ENCODE results near the gene TPMT.
"Not testable (repeated sequence)": the region's sequence is repeated elsewhere in the genome, so short reads cannot be mapped to it uniquely, and the experiment has no call there.

TPMT gene

DNA sequence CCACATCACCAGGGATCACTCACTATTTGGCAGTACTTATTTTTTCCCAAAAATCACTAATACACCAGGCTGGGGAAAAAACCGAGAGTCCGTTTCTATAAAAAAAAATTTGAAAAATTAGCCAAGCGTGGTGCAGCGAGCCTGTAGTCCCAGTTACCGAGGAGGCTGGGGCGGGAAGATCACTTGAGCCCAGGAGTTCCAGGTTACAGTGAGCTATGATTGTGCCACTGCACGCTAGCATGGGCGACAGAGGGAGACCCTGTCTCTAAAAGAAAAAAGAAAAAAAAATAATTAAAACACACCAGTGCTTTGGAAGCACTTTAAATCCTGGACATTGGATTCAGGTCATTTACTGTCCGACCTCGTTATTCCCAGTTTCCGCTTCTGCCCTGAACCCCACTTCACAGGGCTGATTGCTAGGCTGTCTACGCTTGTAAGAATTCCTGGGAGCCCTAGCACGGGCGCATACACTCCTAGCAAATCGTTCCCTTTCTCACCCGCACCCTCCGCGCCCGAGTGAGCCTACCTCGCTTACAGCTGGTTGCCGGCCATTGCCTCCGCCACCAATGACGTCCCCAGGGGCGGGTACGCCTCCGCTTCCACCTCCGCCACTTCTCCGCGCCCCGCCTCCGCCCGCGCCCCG, at the start of gene TPMT:
Gene TPMT (minus strand): TSS at position 571 of the 643 bp plus-strand sequence. CDS start 5,950 bp downstream, outside the sequence.
- peak in 1 of 2 donors; percentile 7 for DNase-seq

DNA sequence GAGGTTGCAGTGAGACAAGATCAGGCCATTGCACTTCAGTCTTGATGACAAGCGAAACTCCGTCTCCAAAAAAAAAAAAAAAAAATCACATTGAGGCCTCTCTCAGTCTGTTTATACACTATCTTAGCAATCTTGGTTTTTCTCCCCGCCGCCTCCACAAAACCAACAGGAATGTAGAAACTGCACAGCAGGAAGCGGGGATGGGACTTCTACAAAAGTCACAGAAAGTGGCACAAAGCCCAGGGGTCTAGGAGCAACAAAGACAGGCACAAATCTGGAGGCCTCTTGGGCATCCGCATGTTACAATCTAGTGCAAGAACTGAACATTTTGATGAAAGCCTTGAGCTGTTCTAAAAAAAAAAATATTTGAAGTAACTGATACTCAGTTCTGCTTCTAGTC, 48.9 kb upstream of the TPMT start:
- DNase-seq, result no peak

- no peak for DNase-seq
Measured at GRCh38 chr6:18192026-18192425, 37.1 kb upstream of the TPMT start.

- DNase-seq, result no peak
Measured at GRCh38 chr6:18189196-18189595, 34.3 kb upstream of the TPMT start.

DNA sequence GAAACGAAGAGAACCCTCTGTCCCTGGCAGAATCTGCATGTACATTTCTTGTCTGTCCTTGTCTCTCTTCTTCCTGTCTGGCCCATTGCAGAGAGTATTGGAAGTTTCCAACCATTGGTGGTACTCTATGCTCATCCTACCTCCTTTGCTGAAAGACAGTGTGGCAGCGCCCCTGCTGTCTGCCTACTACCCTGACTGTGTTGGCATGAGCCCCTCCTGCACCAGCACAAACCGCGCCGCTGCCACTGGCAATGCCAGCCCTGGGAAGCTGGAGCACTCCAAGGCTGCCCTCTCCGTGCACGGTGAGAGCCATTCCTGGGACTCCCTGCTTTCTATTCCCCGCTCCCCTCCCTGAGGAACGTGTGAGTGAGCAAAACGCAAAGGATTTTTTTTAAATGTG, 32.8 kb upstream of the TPMT start:
- DNase-seq, result no peak

DNA sequence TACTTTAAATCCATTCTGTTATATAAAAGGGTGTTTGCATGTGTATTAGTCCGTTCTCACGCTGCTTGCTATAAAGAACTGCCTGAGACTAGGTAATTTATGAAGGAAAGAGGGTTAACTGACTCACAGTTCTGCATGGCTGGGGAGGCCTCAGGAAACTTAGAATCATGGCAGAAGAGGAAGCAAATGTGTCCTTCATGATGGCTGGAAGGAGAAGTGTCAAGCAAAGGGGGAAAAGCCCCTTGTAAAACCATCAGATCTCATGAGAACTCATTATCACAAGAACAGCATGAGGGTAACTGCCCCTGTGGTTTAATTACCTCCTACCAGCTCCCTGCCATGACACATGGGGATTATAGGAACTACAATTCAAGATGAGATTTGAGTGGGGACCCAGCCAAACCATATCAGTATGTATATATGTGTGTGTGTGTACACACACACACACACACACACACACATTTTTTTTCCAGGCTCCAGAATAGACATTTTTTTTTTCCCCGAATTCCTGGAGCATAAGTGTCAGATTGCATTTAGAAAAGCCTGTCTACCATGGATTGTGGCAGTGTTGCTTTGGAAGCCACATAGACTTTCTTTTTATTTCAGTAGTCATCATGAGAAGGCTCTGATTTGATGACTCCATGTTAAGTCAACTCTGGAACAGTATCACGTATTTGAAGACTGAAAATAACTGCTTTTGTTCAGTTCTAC, 31.8 kb upstream of the TPMT start:
- DNase-seq, result no peak

GRCh38 chr6:18186033-18186432, 31.2 kb upstream of the TPMT start:
- no peak for DNase-seq

DNA sequence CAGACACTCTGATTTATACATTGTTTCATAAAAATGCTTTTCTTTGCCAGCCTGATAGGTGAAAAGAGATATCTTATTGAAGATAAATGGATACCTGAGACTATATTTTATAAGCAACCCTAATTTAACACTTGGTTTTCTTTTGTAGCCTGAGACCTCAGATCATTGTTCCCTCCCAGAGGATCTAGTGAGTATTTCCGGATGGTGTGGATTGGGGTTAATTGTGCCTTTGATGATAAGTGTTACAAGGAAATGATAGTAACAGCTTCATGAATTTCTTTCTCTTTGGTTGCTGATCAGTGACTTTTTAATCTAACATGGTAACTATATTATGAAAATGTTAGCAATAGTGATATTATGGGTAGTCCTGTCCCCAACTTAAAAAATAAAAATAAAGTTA, 30.7 kb upstream of the TPMT start:
- no peak for DNase-seq

GRCh38 chr6:18183766-18184165, 28.9 kb upstream of the TPMT start:
- DNase-seq, result no peak

DNA sequence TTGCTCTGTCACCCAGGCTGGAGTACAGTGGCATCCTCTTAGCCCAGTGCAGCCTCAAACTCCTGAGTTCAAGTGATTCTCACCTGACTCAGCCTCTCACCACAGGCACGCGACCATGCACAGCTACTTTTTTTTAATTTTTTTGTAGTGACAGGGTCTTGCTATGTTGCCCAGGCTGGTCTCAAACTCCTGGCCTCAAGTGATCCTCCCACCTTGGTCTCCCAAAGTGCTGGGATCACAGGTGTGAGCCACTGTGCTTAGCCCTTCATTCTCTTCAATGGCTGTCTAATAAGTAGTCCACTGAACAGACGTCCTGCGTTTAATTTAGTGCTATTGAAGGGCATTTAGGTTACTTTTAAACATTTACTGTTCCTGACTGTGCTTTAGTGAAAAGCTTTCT, 27.7 kb upstream of the TPMT start:
- no peak for DNase-seq

- DNase-seq, result no peak
Measured at GRCh38 chr6:18179770-18180356, 25.0 kb upstream of the TPMT start.

DNA sequence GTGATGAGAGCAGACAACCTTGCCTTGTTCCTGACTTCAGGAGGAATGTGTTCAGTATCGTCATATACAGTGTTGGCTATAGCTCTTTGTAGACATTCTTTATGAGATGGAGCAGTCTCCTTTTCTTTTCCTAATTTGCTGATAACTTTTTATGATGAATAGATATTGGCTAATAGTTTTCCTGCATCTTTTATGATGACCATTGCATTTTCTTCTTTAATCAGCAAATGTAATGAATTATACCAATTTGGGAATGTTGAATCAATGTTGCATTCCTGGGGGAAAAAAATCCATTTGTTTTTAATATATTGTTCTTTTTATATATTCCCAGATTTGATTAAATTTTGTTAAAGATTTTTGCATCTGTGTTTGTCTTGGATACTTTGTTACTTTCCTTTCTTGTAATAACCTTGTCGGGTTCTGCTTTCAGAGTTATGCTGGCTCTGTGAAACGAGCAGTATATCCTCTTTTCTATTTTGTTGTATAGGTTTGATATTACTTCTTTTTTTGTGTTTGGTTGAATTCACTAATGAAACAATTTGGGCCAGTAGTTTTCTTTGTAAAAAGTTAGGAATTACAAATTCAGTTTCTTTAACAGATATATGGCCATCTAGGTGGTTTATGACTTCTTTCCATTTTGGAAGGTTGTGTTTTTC, 24.2 kb upstream of the TPMT start:
- DNase-seq, result no peak

GRCh38 chr6:18177286-18177965, 22.5 kb upstream of the TPMT start:
- DNase-seq, result no peak

DNA sequence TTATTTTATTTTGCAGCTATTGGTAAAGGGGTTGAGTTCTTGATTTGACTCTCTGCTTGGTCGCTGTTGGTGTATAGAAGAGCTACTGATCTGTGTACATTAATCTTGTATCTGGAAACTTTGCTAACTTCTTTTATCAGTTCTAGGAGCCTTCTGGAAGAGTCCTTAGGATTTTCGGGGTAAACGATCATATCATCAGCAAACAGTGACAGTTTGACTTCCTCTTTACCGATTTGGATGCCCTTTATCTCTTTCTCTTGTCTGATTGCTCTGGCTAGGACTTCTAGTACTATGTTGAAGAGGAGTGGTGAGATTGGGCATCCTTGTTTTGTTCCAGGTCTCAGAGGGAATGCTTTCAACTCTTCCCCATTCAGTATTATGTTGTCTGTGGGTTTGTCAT, 21.3 kb upstream of the TPMT start:
- not testable (repeated sequence) for DNase-seq

DNA sequence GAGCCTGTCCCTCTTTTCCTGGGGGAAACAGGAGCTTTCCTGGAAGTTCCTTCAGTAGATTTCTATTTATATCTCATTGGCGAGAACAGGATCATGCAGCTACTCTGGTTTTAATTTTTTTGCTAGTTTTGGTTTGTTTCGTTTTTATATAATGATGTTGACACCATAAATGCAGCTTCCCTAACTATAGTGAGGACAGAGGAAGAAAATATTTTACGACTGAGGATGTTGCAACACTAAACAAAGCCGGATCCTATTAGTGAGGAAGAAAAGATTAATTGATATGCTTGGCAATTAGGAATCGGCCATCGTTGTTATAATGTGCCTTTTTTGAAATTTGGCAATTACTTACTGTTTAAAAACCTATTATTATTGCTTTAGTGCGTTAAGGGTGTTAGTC, 17.0 kb upstream of the TPMT start:
- DNase-seq, result no peak

DNA sequence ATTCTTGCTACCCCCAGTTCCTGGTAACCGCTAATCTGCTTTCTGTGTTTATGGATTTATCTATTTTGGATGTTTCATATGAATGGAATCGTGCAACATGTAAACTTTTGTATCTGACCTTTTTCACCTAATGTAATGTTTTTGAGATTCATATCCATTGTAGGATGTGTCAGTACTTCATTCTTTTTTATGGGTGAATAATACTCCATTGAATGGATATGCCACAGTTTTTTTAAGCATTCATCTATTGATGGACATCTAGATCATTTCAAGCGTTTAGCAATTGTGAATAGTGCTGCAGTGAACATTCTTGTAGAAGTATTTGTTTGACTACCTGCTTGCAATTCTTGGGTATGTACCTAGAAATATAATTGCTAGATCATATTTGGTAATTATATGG, 13.4 kb upstream of the TPMT start:
- no peak for DNase-seq

- no peak for DNase-seq
Measured at GRCh38 chr6:18166312-18167036, 11.6 kb upstream of the TPMT start.

DNA sequence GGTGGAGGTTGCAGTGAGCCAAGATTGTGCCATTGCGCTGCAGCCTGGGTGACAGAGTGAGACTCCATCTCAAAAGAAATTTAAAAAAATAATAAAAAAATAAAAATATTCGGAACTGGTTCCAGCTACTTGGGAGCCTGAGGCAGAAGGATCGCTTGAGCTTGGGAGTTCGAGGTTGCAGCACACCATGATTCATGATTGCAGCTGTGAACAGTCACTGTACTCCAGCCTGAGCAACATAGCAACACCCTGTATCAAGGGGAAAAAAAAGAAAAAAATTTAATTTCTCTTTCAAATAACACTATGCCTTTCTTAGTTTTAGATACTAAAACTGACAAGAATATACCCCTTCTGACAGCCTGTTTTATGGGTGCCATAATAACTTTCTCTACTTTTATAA, 10.9 kb upstream of the TPMT start:
- DNase-seq, result no peak

DNA sequence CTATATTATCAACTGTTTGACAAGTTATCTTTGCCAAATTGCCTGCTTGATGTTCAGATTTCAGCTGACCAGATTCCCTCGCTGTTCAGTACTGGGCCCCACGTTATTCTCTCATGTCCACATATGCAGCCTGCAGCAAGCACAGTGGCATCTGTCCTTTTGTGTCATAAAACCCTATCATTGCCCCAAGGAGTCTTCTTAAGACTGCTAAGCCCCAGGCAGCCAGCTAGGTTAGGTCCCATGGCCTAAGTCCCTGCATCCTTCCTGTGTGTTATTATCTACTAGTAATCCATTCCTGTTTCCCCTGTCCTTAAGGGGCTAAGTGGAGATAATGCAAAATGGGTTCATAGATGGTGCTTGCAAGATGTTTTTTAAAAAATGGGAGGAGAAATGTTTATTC, 7.5 kb upstream of the TPMT start:
- no peak for DNase-seq

- DNase-seq, result no peak
Measured at GRCh38 chr6:18161431-18161830, 6.6 kb upstream of the TPMT start.

GRCh38 chr6:18160911-18161310, 6.0 kb upstream of the TPMT start:
- no peak for DNase-seq

GRCh38 chr6:18155864-18156421, 1.1 kb upstream of the TPMT start:
- peak; percentile 37 to 47 for DNase-seq
